CD4-positive, alpha-beta T cell treated with Interleukin-21 for 1 hour (primary cell): ENCODE results near the gene CSKMT.
"Not testable (repeated sequence)": the region's sequence is repeated elsewhere in the genome, so short reads cannot be mapped to it uniquely, and the experiment has no call there.

Source experiments
- DNase-seq: peaks from one replicate; pipeline ENCODE4 v3.0.0-alpha.2; 2020

The CSKMT gene

DNA sequence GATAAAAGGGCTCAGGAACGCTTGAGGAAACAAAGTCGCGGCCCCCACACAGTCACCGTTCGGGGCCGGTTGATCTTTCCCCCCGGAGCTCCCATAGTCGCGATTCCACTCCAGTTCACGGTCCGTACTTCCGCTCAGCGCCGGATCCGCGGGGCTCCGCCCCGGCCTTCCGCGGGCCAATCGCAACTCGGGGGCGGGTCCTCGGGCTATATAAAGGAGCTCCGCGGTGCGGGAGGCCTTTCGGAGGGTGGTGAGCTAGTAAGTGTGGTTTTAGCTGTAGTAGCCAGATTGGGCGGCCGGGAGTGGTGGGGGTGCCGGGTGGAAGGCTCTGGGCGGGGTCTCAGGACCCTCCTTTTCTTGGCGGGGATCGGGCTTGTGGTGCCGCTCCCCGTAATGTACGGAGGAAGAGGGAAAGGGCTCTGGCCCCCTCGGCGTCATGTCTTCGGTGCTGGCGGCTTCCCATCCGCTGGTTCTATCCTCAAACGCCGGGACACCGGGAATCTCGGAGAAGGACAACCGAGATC lies at the start of gene CSKMT, which contains the start of gene C11orf98:
Gene CSKMT (plus strand): TSS at position 238 of the 524 bp plus-strand sequence. CDS start 568 bp downstream, outside the sequence.
Gene C11orf98 (minus strand): TSS at position 136 of the 524 bp plus-strand sequence. CDS start 41 bp downstream, at position 95.
- DNase-seq: peak; percentile 97

DNA sequence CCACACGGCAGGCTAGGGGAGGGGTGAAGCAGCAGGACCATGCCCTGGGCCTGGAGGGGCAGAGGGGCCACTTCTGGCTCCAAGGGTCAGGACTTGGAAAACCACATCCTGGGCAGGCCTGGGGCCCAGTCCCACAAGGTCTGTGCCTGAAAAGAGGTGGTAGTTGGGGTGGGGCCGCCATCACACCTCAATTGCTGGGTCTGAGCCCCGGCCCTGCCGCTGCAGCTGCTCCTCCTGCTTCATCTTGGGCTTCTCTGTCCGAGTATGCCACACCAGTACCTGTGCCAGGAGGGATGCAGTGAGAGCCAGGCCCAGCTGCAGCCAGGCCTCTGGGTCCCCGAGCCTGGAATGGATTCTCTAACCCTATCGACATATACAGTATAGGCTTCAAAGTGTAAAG lies 49.6 kb upstream of the CSKMT start:
- no peak for DNase-seq

DNA sequence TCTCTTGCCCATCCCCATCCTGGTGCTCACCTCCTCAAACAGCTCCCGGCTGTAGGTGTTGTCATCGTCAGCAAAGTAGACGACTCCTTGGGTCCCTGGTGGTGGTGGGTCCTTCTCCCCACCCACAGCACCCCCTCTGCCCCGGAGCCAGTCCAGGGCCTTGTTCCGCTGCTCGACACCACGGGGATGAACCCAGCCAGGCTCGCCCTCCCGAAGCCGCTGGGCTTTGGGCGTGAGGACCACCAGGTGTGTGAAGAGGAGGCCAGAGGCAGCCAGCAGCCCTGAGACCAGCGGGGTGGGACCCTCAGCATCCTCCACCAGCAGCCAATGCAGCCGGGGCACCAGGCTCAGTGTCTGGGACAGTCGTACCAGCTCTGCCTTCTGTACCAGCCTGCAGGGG lies 48.2 kb upstream of the CSKMT start:
- not testable (repeated sequence) for DNase-seq

DNA sequence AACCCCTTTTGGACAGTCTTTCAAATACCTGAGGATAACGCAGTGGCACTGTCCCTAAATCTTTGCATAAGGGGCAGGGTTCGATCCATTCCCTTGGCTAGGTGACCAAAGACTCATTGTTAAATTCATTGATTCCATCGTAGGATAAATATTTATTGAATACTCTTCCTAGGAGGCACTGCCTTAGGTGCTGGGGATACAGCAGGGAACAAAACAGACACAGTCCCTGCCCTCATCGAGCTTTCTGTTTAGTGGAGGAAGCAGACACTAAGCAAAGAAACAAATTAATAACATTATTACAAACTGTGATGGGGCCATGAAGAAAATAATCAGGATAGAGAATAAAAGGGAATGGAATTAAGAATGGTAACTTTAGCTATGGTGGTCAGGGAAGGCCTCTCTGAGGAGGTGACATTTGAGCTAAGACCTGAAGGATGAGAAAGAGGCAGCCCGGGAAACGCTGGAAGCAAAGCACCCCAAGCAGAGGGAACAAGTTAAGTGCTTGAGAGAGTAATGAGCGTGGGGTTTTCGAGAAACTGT lies 44.0 kb upstream of the CSKMT start:
- DNase-seq: no peak

DNA sequence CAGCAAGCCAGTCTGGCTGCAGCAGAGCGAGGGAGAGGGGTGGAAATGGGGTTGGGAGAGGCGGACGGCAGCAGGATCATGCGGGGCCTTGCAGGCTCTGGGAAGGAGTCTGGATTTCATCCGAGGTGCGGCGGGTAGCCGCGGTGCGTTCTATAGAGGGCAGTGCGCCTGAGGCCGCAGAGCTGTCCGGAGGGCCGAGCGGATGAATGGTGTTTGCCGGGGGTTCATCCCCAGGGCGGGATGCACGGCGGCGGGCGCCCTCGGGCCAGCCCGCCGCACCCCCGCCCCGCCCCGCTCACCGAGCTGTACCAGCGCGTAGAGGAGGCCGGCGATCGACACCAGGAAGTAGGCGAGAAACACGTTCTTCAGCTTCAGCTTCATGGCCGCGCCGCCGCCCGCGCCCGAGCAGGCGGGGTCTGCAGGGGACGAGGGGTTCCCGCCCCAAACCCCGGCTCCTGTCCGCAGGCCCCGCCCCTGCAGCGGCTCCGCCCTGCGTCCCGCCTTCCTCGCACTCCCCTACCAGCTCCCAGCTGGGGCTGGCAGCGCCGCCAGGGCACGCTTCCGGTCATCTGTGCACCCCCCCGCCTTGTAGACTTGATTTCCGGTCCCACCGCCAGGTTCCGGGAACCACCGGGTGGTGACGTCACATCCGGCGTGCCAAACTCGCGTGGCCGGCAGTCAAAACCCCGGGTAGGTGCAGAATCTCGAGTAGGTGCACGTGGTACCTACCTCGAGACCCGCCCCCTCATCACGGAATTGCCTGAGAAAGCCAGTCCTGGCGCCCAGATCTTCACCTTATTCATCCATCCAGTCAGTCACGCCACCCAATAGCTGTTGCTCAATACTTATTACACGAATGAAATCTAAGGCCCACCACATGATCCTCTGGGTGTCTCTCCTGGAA lies 43.3 kb upstream of the CSKMT start, which contains the start of gene B3GAT3:
Gene B3GAT3 (minus strand): TSS at position 420 of the 904 bp plus-strand sequence. CDS start 39 bp downstream, at position 381.
- DNase-seq: peak; percentile 99

DNA sequence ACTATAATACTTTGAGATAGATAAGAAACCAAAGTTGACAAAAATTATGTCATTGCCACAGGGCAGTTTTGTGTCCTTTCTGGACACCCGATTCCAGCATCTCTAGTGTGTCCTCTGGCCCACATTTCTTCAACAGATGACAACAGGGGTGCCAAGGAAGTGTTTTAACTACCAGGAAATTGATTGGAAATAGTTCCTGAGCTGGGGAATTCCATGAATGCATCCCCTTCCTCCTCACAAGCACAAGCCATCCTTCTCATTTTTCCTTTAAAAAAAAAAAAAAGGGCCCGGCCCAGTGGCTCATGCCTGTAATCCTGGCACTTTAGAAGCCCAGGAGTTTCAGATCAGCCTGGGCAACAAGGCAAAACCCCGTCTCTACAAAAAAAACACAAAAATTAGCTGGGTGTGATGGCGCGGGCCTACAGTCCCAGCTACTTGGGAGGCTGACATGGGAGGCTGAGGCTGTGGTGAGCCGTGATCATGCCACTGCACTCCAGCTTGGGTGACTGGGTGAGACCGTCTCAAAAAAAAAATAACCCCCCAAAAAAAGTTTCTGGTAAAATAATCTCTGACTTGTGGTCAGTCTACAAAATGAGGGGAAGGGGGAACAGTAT lies 42.5 kb upstream of the CSKMT start:
- peak; percentile 29 for DNase-seq

- DNase-seq: peak; percentile 26
Measured at GRCh38 chr11:62627713-62628112, 37.4 kb upstream of the CSKMT start.

DNA sequence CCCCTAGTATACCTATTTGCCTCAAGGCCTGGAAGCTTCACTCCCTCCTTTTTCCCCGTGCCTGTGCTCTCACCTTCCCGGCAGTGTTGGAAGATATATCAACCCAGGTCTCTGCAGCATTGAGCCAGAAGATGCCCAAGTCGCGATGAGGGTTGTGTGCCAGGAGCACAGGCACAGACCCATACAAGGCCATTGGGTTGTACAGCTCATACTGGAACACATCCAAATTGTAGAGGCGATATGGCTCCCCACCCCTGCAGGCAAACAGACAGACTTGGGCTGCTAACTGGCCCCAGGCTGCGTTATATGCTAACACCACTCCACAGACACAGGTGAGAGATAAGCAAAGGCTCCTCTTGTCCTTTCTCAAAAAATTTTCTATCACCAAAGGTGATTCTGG lies 32.6 kb upstream of the CSKMT start:
- no peak for DNase-seq

DNA sequence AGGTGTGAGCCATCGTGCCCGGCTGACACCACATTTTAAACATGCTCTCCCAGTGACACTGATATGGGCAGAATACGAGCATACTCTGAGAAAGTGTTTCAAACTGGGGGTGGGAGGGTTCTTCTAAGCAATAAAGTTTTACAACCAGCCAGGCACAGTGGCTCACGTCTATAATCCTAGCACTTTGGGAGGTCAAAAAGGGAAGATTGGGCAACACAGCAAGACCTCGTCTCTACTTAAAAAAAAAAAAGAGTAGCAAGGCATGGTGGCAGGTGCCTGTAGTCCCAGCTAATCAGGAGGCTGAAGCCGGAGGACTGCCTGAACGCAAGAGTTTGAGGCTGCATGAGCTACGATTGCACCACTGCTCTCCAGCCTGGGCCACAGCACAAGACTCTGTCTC lies 20.9 kb upstream of the CSKMT start:
- no peak for DNase-seq

GRCh38 chr11:62645671-62645945 lies 19.5 kb upstream of the CSKMT start:
- no peak for DNase-seq

DNA sequence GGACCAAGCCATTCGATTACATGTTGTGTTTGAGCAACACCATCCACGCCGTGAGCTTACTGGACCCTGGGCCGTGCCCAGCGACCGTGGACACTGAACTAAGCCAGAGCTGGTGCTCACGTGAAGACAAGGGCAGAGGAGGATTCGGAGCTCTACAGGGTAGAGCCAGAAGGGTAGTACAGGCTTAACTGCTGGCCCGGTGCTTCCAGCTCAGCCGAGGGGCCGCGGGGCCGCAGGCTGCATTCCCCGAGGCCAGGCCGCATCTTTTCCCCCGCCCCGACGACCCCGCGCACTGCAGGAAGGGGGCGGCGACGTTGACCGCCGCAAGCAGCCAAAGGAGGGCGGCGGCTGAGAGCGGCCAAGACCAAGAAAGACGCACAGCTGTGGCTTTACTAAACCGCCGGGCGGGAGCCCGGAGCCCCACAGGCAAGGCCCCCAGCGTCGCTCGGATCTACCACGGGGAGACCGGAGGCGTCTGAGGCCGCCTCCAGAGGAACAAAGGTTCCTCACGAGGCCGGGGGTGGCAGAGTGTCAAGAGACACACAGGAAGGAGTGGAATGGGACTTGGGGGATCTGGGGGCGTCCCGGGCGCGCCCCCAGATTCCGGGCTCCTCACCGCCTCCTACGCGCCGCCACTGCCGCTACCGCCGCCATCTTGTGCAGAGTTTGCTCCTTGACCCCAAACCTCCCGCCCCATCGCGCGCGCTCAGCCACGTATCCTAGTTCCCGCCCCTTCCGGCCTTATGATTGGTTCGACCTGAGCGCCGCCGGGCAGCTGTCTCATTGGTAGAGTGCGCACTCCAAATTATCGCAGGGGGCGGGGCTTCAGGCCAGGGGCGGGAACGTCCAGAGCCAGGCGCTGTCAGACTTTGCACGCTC lies 18.9 kb upstream of the CSKMT start, which contains the start of gene GANAB:
Gene GANAB (minus strand): TSS at position 668 of the 879 bp plus-strand sequence. CDS start 14 bp downstream, at position 654.
- peak; percentile 99 for DNase-seq

DNA sequence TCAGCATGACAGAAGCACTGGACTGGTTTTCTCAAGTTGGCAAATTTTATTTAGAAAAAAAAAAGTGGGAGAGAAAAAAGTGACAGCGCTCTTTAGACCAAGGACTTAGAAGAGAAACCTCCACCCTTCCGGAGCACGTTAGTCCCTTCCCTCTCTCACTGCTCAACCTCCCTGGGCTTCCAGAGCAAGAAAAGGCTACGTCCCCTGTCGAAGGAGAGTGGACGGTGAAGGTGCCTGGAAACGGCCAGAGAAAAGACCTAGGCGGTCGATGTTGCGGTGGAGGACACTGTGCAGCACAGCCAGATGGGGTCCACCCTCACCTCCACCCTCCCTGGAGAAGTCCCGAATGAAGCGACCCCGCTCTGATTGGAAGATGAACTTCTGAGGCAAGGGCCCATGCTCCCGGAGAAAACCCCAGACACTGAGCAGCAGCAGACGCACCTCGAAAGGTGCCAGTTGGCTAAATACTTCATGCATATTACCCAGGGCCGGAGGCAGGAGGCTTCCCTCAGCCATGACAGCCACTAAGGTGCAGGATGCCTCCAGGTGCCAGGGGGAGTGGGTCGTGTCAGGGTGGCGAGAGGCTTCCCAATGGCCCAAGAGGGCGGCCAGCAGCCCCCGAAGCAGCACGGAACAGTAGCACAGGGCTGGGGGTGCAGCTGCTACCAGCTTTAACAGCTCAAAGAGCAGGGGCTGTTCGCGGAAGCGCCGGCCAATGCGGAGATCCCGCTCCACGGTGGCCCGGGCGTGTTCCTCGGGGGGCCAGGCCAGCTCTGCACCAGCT lies 18.1 kb upstream of the CSKMT start:
- DNase-seq: no peak

DNA sequence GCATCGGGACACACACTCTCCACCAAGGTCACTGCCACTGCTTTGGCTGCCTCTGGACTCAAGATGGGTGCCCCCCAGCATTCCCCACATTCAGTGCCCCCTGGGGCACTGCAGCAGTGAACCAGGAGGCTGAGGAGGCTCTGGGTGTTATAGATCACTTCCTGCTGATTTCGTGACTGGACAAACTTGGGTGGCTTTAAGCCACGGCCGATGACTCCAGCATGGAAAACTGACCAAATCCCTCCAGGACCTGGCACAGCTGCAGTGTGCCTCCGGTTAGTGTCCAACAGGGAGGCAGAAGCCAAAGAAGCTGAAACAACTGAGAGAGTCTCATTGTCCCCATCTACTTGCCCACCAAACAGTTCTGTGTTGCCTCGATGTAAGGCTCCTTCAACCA lies 17.5 kb upstream of the CSKMT start:
- DNase-seq: no peak

- no peak for DNase-seq
Measured at GRCh38 chr11:62648185-62648966, 16.7 kb upstream of the CSKMT start.

DNA sequence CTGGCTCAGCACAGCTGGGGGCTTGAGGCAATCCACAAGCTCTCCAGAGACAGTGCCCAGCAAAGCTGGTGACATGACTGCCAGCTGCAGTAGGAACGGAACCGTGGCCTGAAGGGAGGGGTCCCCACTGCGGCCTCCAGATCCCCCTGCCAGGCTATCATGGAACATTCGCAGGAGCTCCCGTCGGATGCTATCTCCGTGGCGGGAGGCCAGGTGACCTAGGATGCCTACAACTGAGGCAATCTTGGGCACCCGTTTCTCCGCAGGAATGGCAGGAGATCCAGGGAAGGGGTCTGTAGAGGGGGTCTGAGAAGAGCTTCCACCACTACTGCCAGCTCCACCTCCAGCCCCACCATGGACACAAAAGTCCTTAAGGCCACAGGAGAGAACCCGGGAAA lies 16.1 kb upstream of the CSKMT start:
- DNase-seq: no peak

GRCh38 chr11:62649486-62649885 lies 15.6 kb upstream of the CSKMT start:
- no peak for DNase-seq

- DNase-seq: not testable (repeated sequence)
Measured at GRCh38 chr11:62650283-62650682, 14.8 kb upstream of the CSKMT start.

- DNase-seq: peak; percentile 74
Measured at GRCh38 chr11:62652161-62653006, 12.7 kb upstream of the CSKMT start.

- DNase-seq: no peak
Measured at GRCh38 chr11:62654297-62654696, 10.8 kb upstream of the CSKMT start.
